Measurements from ENCODE around the gene TM4SF20. TPM values are rescaled to one million over a fixed set of nuclear protein-coding genes. Genes with fewer than 3 reads are reported as not detected.
A peak's percentile ranks its signal among the peaks of the same experiment; 100 is the strongest.

The TM4SF20 gene
- total and polyA plus RNA-seq, 12 donors = not detected

DNA sequence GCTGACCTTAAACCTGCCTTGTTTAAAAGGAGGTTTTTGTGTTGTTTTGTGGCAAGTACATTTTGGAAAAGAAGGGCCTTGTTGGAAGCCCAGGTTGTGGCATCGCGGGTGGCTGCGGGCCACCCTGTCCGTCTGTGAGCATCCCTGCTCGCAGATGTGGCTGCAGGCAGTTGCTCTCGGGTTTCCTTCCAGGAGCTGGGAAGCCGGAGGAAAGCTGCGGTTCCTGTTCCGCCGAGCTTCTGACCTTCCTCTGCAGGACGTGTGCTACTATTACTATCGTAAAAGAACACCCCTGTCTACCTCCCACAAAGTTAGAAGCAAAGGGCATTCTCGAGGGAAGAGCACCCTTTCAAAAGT is 53.3 kb downstream of the TM4SF20 start:
- Histone ChIP-seq H3K27ac (peak overlapping the region in 9 of 10 donors; percentile 83 to 98 (median 95)), H3K4me1 (peaks cover 0 to 37% (median 17%) of the 10 kb centered on the region in 9 donors), H3K4me3 (peak overlapping the region; percentile 69 to 99 (median 96)), H3K27me3 (no peaks in the 10 kb centered on the region), H3K9me3 (peaks cover 0 to 13% (median 0%) of the 10 kb centered on the region in 11 donors), H3K36me3 (peaks cover 0 to 25% (median 0%) of the 10 kb centered on the region in 9 donors)
- ATAC-seq (peak; percentile 15 to 72 (median 35)), DNase-seq (peak; percentile 16 to 30)
- WGBS, 2 donors = 0 to 1% methylated on average over 13 of the region's 13 CpGs
- TF ChIP-seq, protein P1, sequence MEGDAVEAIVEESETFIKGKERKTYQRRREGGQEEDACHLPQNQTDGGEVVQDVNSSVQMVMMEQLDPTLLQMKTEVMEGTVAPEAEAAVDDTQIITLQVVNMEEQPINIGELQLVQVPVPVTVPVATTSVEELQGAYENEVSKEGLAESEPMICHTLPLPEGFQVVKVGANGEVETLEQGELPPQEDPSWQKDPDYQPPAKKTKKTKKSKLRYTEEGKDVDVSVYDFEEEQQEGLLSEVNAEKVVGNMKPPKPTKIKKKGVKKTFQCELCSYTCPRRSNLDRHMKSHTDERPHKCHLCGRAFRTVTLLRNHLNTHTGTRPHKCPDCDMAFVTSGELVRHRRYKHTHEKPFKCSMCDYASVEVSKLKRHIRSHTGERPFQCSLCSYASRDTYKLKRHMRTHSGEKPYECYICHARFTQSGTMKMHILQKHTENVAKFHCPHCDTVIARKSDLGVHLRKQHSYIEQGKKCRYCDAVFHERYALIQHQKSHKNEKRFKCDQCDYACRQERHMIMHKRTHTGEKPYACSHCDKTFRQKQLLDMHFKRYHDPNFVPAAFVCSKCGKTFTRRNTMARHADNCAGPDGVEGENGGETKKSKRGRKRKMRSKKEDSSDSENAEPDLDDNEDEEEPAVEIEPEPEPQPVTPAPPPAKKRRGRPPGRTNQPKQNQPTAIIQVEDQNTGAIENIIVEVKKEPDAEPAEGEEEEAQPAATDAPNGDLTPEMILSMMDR (IDR thresholded peaks at IDR 0.05) = no peak
- intact Hi-C loops (cut with DNase I) = no loop called here

DNA sequence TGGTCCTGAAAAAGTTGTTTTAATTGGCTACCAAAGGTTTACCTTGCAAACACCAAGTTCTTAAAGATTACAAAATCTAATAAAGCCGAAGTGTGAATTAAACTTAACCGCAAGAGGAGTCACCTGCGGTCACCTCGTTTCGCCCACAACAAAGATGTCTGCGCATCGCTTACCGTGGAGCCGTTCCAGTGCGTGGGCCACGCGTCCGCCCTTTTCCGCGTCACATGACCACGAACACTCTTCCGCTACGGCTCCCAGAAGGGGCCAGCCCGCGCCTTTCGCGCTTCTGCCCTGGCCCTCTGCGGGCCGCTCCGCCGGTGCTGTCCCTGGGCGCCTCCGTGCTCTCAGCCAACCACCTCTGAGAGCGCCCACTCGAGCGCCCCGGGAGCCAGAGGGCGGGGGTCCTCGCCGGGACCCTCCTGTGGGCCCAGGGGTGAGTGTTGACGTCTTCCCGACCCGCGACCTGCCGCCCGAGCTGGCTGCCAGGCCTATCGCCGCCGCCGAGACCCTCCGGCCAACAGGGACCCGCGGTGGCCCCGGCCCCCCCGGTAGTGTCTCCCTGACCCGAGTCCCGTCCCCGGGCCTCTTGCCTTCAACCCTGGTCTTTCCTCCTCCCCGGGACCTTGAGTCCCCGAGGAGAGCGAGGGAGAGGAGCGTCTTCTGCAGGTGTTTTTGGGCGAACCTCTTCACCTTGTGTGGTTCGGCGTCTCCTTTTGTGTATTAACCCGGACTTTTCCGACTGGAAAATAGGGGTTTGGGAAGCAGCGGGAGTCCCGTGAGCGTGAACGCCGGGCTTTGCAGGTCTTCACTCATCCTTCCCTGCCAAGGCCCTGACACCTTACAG is 53.9 kb downstream of the TM4SF20 start, which contains the start of gene MFF:
Gene MFF, plus strand, starts transcription at position 257 of the 844 bp plus-strand sequence. CDS start 5,415 bp downstream, outside the sequence.
- DNase-seq (peak; percentile 92 to 94), ATAC-seq (peak; percentile 99 to 100 (median 100))
- H3K27ac ChIP-seq = peak within 1 kb of the TSS; percentile 76 to 98 (median 94)
- peak within 1 kb of the TSS; percentile 69 to 99 (median 96) for H3K4me3 ChIP-seq
- TF ChIP-seq, protein P1 (IDR thresholded peaks at IDR 0.05) = peak in 4 of 9 donors; percentile 25 to 39 (median 30)
- H3K36me3 ChIP-seq = peaks cover 0 to 19% (median 0%) of the 10 kb centered on the region in 9 donors
- peaks cover 0 to 37% (median 17%) of the 10 kb centered on the region in 9 donors for H3K4me1 ChIP-seq
- 0% methylated on average over 66 to 67 of the region's 67 CpGs for WGBS, 2 donors
- no peaks in the 10 kb centered on the region for H3K27me3 ChIP-seq
- intact Hi-C loops (cut with DNase I) = no loop called here
- H3K9me3 ChIP-seq = peaks cover 0 to 13% (median 0%) of the 10 kb centered on the region in 11 donors

DNA sequence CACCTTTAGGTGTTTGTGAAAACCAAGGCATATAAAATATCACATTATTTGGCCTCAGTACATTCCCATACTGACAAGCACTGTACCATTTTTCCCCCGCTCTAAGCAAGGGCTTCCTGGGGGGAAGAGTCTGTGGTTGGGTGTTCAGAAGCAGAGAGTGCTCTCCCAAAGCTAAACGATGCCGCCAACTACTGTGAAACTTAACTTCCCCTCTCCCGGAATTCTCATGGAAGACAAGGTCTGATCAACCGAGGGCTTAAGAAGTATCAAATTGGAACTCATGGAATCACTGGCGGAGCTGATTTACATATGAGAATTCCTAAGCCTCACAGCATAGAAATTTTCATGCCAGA is 54.5 kb downstream of the TM4SF20 start:
- Histone ChIP-seq H3K9me3 (peaks cover 0 to 13% (median 0%) of the 10 kb centered on the region in 11 donors), H3K4me3 (peak overlapping the region; percentile 69 to 99 (median 96)), H3K36me3 (peaks cover 0 to 13% (median 0%) of the 10 kb centered on the region in 9 donors), H3K27me3 (no peaks in the 10 kb centered on the region), H3K4me1 (peaks cover 0 to 37% (median 17%) of the 10 kb centered on the region in 9 donors), H3K27ac (peak overlapping the region; percentile 31 to 98 (median 94))
- 15 to 16% methylated on average over 6 of the region's 6 CpGs for WGBS, 2 donors
- DNase-seq = peak in 1 of 2 donors; percentile 6
- TF ChIP-seq, protein P1 (IDR thresholded peaks at IDR 0.05) = no peak
- intact Hi-C loops (cut with DNase I) = no loop called here
- ATAC-seq = peak in 7 of 8 donors; percentile 11 to 60 (median 44)

DNA sequence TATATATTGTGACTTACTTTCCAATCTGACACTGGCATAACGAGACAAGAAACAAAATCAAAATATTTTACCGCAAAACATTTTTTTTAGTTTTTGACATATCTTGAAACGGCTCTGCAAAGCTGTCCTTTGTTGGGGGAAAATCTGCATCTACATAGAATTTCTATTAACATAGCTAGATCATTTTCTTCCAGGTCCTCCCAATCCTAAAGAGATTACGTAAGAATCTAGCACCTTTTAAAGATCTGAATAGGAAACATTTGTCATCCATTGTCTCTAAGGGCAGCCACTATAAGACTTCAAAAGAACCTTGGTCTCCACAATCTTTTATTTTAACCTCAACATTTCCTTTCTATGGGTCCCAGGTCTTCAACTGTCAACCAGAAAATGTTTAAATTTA is 55.3 kb downstream of the TM4SF20 start:
- ATAC-seq = no peak
- intact Hi-C loops (cut with DNase I) = no loop called here
- Histone ChIP-seq H3K4me1 (peaks cover 0 to 37% (median 17%) of the 10 kb centered on the region in 9 donors), H3K9me3 (peaks cover 0 to 13% (median 0%) of the 10 kb centered on the region in 11 donors), H3K27me3 (no peaks in the 10 kb centered on the region), H3K4me3 (no peak overlapping the region), H3K27ac (no peak overlapping the region), H3K36me3 (peaks cover 0 to 5% (median 0%) of the 10 kb centered on the region in 9 donors)
- DNase-seq = no peak
- 98 to 99% methylated on average over 4 of the region's 4 CpGs for WGBS, 2 donors
- TF ChIP-seq, protein P1 (IDR thresholded peaks at IDR 0.05) = no peak

All from heart right ventricle (tissue), 16 donors.